GM19463 (cell line): ENCODE measurements around the gene BRIP1.
"Not testable (repeated sequence)": the region's sequence is repeated elsewhere in the genome, so short reads cannot be mapped to it uniquely, and the experiment has no call there.

Experiments used
- ATAC-seq: cut with Tn5 transposase; IDR thresholded peaks from one replicate; pipeline ENCODE4 v1.9.1; 2021; ENCODE audit warnings: mild to moderate bottlenecking, moderate library complexity; ENCODE audit not compliant: unreplicated experiment

BRIP1 gene

GRCh38 chr17:61673019-61673897 lies 190.1 kb downstream of the BRIP1 start:
- not testable (repeated sequence) for ATAC-seq

GRCh38 chr17:61672140-61672539 lies 191.2 kb downstream of the BRIP1 start:
- no peak for ATAC-seq

- ATAC-seq = no peak
Measured at GRCh38 chr17:61670691-61671090, 192.6 kb downstream of the BRIP1 start.

DNA sequence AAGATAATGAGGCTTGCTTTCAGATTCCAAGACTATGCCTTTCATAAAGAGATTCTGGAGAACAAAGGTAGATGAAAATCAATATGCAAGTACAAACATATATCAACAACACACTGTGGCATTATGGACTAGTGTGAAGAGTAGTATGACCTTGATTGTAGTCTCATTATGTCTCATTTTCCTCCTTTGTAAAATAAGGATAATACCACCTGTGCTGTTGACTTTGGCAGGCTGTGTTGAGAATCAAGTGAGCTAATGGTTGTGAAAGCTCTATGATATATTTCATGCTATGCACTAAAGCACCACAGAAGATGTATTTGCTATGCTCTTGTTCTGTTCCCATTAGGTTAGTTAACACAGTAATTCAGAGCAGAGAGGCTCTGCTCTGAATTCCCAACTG lies 193.8 kb downstream of the BRIP1 start:
- no peak for ATAC-seq

- no peak for ATAC-seq
Measured at GRCh38 chr17:61668486-61668885, 194.8 kb downstream of the BRIP1 start.

- not testable (repeated sequence) for ATAC-seq
Measured at GRCh38 chr17:61666406-61667088, 196.8 kb downstream of the BRIP1 start.

- no peak for ATAC-seq
Measured at GRCh38 chr17:61663310-61663709, 200.0 kb downstream of the BRIP1 start.

DNA sequence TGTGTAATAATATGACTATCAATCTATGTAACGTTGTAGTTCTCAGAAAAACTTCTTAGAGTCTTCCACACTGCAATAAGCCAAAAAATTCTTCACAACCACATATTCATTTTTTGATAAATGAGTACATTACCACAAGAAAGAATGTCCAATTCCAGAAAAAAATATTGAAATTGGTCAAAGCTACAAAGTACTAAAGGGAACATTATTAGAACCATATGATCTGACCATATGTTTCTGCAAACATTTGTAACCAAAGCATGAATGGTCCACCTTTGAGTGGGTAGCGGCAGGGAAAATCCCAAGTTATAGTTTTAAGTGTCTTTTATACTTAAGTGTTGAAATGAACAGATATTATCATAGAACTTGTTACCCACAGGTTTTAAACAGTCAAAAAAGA lies 200.6 kb downstream of the BRIP1 start:
- no peak for ATAC-seq

DNA sequence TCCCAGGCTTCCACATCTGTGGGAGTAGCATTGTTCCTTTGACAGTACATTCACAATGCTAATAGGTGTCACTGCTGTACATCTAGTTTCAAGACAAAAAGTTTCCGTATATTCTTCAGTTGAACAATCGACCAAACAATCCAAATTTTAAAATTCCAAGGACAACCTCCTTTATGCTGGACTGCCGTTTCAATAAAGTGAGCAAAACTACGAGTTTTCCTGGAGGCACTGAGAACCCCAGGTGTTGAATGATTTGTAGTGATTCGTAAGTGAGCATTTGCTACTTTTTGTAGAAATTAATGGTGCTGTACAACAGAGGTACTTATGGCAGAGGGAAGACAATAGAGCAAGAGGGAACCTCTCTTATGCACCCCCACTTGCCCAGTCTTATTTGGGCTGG lies 201.1 kb downstream of the BRIP1 start:
- ATAC-seq = no peak

DNA sequence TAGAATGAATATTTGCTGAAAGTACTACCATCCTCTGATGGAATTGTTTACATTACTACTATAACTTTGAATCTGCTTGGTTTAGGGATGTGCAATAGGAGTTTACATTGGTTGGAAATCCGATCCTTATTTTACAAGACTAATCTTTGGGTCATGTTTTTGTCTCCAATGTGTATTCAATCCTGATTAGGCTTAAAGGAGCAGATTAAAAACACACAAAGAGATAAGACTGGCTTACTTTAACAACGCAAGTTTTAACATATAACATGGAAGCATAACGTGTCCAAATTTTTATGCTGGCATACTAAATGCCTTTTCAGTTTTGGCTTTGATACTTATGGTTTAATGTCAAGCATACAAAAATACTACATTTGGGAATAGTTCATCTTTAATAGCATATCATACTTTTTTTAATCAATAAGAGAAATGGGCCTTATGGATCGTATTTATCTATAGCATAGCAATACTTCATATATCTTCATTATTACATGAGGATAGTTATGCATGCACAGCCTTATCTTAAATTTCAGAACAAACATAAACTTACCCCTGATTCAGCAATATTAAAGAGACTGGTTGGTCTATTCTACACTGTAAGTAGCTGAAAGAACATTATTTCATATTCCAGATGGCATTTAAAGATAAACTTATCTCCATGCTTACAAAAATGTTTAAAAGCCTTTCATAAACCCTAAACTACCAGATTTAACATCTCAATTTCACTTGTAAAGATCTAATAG lies 202.4 kb downstream of the BRIP1 start:
- ATAC-seq = no peak

GRCh38 chr17:61659437-61659836 lies 203.9 kb downstream of the BRIP1 start:
- no peak for ATAC-seq

GRCh38 chr17:61658183-61658582 lies 205.1 kb downstream of the BRIP1 start:
- ATAC-seq = no peak

DNA sequence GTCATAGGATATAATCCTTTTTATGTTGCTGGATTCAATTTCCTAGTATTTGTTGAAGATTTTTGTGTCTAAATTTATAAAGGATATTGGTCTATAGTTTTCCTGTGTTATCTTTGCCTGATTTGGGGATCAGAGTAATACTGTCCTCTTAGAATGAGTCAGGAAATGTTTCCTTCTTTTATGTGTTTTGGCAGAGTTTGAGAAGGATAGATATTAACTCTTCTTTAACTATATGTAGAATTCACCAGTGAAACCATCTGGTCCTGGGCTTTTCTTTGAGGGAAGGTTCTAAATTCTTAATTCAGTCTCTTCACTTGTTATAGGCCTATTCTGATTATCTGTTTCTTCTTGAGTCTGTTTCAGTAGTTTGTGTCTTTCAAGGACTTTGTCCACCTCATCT lies 206.0 kb downstream of the BRIP1 start:
- ATAC-seq = no peak

DNA sequence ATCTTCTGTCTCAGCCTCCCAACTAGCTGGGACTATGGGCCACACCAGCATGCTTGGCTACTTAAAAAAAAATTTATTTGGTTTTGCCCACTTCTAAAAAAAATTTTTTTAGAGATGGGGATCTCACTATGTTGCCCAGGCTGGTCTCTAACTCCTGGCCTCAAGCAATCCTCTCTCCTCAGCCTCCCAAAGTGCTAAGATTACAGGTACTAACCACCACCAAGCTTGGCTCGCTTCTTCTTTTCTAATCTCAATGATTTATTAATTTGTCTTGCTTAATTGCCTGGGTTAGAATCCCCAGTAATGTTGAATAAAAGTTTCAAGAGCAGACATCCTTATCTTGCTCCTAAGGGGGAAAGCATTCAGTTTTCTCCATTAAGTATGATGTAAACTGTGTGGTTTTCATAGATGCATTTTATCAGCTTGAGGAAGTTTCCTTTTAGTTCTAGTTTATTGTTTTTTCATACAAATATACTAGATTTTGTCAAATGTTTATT lies 206.6 kb downstream of the BRIP1 start:
- no peak for ATAC-seq

DNA sequence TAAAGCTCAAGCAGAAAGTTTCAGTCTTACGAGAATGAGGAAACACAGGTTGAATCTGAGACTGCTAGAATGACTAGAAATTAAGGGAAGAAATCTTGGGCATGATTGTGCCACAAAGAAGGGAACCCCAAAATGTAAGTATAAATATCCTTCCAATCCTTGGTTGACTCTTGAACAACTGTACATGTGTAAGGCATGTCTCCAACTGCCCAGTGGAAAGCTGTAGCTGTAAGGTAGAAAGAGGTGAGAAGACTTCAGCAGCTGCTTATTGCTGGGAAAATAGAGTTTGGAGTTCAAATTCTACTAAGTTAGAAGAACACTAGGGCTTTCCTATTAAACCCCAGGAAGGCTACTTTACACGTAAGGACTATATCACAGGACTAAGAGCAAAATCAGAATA lies 212.6 kb downstream of the BRIP1 start:
- ATAC-seq = no peak

- ATAC-seq = no peak
Measured at GRCh38 chr17:61648587-61648986, 214.7 kb downstream of the BRIP1 start.

GRCh38 chr17:61647047-61647446 lies 216.3 kb downstream of the BRIP1 start:
- ATAC-seq = no peak

DNA sequence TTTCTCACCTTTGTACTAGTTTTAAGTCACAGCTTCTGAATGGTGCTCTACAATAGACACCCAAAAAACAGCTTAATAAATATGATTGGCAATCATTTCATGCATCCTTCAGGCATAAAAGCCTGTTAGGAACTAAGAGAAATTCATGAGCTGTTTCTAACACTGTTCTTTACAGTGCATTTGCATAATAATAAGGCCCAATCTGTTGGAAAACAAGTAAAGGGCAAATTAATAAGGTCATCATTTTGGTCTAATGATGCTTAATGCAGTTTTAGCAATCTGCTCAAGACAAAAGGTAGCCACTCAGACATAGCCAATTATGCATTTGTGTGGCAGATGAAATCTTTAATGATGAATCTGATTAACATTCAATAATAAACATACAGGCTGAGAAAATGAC lies 216.8 kb downstream of the BRIP1 start:
- ATAC-seq = no peak

- ATAC-seq = no peak
Measured at GRCh38 chr17:61645920-61646319, 217.4 kb downstream of the BRIP1 start.

GRCh38 chr17:61644800-61645774 lies 218.2 kb downstream of the BRIP1 start:
- no peak for ATAC-seq
